HS-27A (cell line): ENCODE data around the gene ELP6.
"Not testable (repeated sequence)": the region's sequence is repeated elsewhere in the genome, so short reads cannot be mapped to it uniquely, and the experiment has no call there.

Experiments used
- DNase-seq: peaks from one replicate; pipeline ENCODE4 v3.0.0-alpha.2; 2012; ENCODE audit warnings: low read depth, missing footprints

Gene ELP6

DNA sequence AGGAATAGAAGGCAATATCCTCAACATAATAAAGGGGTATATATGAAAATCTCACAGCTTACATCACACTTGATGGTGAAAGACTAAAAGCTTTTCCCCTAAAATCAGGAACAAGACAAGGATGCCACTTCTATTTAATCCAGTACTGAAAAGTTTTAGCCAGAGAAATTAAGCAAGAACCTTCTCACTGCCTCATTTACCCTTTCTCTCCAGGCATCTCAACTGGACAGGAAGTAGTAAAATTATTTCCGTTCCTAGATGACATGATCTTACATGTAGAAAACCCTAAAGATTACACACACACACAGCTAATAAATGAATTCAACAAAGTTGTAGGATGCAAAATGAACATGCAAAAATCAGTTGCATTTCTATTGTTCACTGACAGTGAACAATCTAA lies 48.9 kb downstream of the ELP6 start:
- DNase-seq, result no peak

DNA sequence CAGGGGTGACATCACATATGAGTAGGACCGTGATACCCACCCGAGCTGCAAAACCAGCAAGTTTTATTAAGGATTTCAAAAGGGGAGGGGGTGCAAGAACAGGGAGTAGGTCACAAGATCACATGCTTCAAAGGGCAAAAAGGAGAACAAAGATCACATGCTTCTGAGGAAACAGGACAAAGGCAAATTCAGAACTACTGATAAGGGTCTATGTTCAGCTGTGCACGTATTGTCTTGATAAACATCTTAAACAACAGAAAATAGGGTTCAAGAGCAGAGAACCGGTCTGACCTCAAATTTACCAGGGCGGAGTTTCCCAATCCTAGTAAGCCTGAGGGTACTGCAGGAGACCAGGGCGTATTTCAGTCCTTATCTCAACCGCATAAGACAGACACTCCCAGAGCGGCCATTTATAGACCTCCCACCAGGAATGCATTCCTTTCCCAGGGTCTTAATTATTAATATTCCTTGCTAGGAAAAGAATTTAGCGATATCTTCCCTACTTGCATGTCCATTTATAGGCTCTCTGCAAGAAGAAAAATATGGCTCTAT lies 53.9 kb downstream of the ELP6 start:
- DNase-seq, result not testable (repeated sequence)

DNA sequence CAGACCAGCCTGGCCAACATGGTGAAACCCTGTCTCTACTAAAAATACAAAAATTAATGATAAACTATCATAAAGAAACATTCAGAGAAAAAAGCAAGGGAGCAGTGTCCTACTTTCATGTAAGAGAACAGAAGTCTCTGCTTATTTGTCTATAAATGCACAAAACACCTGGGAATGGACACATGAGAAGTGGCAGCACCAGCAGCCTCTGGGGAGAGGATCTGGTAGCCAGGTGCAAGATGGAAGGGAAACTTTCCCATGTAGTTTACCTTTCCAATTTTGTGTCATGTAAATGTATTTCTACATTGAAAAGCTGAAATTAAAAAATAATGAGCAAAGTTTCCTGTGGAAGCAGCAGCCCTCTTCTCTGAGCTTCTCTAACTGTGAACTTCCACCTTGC lies 56.5 kb downstream of the ELP6 start:
- no peak for DNase-seq

DNA sequence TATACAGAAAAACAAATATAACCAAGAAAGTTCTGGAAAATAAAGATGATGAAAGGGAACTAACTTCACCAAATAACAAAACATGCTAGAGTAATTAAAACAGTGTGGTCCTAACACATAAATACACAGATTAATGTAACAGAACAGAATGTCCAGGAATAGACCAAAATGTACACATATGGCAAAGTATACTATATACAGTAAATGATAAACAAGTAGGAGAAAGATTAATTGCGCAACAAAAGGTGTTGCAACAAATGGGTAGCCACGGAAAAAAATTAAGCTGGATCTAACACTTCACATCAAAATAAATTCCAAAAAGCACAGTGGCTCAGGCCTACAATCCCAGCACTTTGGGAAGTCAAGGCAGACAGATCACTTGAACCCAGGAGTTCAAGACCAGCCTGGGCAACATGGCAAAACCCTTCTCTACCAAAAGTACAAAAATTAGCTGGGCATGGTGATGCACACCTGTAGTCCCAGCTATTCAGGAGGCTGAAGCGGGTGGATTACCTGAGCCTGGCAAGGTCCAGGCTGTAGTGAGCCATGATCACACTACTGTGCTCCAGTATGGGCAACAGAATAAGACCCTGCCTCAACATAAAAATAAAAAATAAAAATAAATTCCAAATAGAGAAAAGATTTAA lies 57.6 kb downstream of the ELP6 start:
- DNase-seq, result no peak

DNA sequence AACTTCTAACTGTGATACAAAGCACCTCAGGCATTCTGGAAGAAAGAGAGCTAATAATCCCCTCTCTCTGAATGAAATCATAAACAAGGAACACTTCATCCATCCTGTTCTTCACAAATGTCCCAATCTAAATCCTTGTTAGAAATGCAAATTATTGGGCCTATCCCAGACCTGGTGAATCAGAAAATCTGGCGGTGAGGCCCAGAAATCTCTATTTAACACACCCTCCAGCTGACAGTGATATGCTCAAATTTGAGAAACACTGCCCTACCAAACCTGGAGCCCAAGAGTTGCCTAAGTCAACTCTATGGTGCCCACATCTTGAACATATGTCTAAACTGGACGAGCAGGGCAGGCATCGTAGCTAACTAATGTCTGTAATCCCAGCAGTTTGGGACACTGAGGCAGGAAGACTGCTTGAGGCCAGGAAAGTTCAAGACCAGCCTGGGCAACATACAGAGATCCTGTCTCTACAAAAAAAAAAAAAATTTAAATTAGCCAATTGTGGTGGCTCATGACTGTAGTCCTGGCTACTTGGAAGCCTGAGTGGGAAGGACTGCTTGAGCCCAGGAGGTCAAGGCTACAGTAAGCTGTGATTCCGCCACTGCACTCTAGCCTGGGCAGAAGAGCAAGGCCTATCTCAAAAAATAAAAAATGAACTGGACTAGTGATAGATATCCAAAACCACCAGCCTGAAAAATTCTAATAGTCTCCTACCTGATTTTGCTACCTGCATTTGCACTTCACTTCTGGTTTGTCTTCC lies 60.9 kb downstream of the ELP6 start:
- DNase-seq, result no peak
